Stomach (tissue), 4 donors: ENCODE results near the gene HECA.

Experiments used
- CTCF ChIP-seq, 7 experiments: fragments of 450-650 bp in 4 of 7; fragments of 200-600 bp in 3 of 7; sonication (generic) in 3 of 7; IDR thresholded peaks; one replicate each; pipeline ENCODE4 v1.5.1; 2016 to 2019; ENCODE audit warnings: antibody characterized with exemption in 7 of 7, control low read depth in 2 of 7, mild to moderate bottlenecking in 1 of 7
- POLR2A ChIP-seq, 4 donors: fragments of 450-650 bp; IDR thresholded peaks; one replicate each; pipeline ENCODE4 v1.6.1; 2016; ENCODE audit warnings: antibody characterized with exemption in 4 of 4, control low read depth in 2 of 4, mild to moderate bottlenecking in 1 of 4, moderate library complexity in 1 of 4

- no peak for TF ChIP-seq POLR2A (IDR thresholded peaks at IDR 0.05)
- no peak for TF ChIP-seq CTCF (IDR thresholded peaks at IDR 0.05)
These were observed 29.1 kb downstream of the HECA start for GRCh38 chr6:139164001-139164400.
